Effector CD8-positive, alpha-beta T cell (primary cell): ENCODE measurements around the gene SERPINA4.

Source experiments
- DNase-seq: peaks from one replicate; lab custom pipeline; 2025; lab: John Stamatoyannopoulos, UW

SERPINA4 gene

GRCh38 chr14:94615823-94616570, 54.8 kb downstream of the SERPINA4 start:
- DNase-seq: no peak

- no peak for DNase-seq
These were observed 56.2 kb downstream of the SERPINA4 start for GRCh38 chr14:94617366-94617941.

- no peak for DNase-seq
These were observed 57.0 kb downstream of the SERPINA4 start for GRCh38 chr14:94617988-94618822.

- DNase-seq: no peak
These were observed 58.1 kb downstream of the SERPINA4 start for GRCh38 chr14:94619297-94619696.
